ENCODE measurements around the gene IRF7. TPM values are rescaled to one million over a fixed set of nuclear protein-coding genes. Genes with fewer than 3 reads are reported as not detected.

The IRF7 gene
- total and polyA plus RNA-seq, 2 donors (not counting 3 experiments of a cell fraction or from before 2014, with no cell fraction given): 12.6 to 14.7 TPM

DNA sequence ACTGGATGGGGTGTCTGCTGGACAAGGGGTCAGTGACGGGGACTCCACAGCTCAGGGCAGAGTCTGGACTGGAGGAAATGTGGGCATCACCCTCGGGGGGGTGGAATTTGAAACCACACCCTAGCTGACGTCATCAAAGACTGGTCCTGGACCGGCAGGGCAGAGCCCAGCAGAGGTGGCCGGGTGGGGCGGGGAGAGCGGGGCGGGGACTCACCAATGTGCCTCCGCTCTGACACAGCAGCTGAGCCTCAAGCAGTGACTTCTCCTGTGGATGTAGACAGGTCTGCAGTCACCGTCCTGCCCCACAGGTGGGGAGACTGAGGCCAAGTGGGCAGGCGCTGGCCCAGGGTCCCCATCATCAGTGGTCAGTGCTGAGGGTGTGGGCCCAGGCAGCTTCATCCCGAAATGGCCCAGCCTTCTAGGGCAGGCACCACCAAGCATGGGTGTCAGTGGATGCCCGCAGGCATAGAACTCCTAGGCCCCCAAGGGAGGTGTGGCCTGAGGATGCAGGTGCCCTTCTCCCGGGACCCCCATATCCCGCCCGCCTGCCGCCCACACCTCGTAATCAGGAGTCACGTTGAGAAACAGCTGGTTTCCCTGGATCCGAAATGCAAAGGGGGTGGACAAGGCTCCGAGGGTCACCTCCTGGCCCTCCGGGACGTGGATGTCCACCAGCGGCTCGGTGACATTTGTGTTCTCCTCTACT is 8.4 kb upstream of the IRF7 start:
- no TSS peak for BruUV-seq (replicated peaks)
- H3K4me2 ChIP-seq (ENCODE audit: insufficient read depth, low read length): no peak overlapping the region
- H3K36me3 ChIP-seq (ENCODE audit: control insufficient read depth in 2 of 2, extremely low read depth in 1 of 2, insufficient read depth in 2 of 2, low read length in 2 of 2): no peaks in the 10 kb centered on the region
- H3K27ac ChIP-seq (ENCODE audit: insufficient read depth, low read depth, low read length): no peak overlapping the region
- no peak overlapping the region for H3K9ac ChIP-seq (replicated peaks; ENCODE audit: extremely low read depth, insufficient read depth, low read length)
- DNase-seq (ENCODE audit: low read depth, low spot score) (no peak), FAIRE-seq (no peak)
- no peak overlapping the region for H3K4me3 ChIP-seq (replicated peaks in 1 of 3; ENCODE audit: insufficient read depth in 1 of 3, low read depth in 1 of 3, low read length in 3 of 3)
- H3K27me3 ChIP-seq (ENCODE audit: control insufficient read depth in 2 of 2, insufficient read depth in 2 of 2, low read length in 2 of 2): peaks cover 4 to 13% of the 10 kb centered on the region in 2 experiments
- dilution Hi-C loops (cut with MboI; ENCODE audit: extremely low pct_ligation_motif_present, low sequenced_read_pairs): no loop called here
- H3K9me1 ChIP-seq (replicated peaks; ENCODE audit: control insufficient read depth, extremely low read depth, insufficient read depth, low read length): no peaks in the 10 kb centered on the region
- H3K79me2 ChIP-seq (ENCODE audit: control insufficient read depth, insufficient read depth, low read length): no peaks in the 10 kb centered on the region
- intact Hi-C loops (cut with micrococcal nuclease): no loop called here
- no peak overlapping the region for H2AFZ ChIP-seq (ENCODE audit: low read depth, low read length)
- no peaks in the 10 kb centered on the region for H3K9me3 ChIP-seq (replicated peaks; ENCODE audit: control insufficient read depth, insufficient read depth, low read length)
- ChIA-PET POLR2A (no interaction called here), CTCF (no interaction called here)
- TF ChIP-seq, protein P1, sequence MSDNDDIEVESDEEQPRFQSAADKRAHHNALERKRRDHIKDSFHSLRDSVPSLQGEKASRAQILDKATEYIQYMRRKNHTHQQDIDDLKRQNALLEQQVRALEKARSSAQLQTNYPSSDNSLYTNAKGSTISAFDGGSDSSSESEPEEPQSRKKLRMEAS (IDR thresholded peaks at IDR 0.05; ENCODE audit: insufficient read depth, insufficient read length): no peak
- TF ChIP-seq EZH2 (IDR thresholded peaks at IDR 0.05; ENCODE audit: borderline replicate concordance, low read depth, low read length, severe bottlenecking) (no peak), POLR2AphosphoS5 (IDR thresholded peaks at IDR 0.05; ENCODE audit: insufficient read depth, low read depth, low read length) (no peak), POLR2A (IDR thresholded peaks at IDR 0.05; ENCODE audit: low read depth, low read length) (no peak), MYC (IDR thresholded peaks at IDR 0.05; ENCODE audit: low read depth, low read length) (no peak), GATA2 (IDR thresholded peaks at IDR 0.05; ENCODE audit: insufficient read depth, insufficient read length, low read depth, low read length) (no peak), JUN (IDR thresholded peaks at IDR 0.05; ENCODE audit: borderline replicate concordance, insufficient read depth, insufficient read length, low read depth) (no peak), FOS (IDR thresholded peaks at IDR 0.05; ENCODE audit: borderline replicate concordance, insufficient read depth, low read length) (no peak)
- TF ChIP-seq, protein P2, sequence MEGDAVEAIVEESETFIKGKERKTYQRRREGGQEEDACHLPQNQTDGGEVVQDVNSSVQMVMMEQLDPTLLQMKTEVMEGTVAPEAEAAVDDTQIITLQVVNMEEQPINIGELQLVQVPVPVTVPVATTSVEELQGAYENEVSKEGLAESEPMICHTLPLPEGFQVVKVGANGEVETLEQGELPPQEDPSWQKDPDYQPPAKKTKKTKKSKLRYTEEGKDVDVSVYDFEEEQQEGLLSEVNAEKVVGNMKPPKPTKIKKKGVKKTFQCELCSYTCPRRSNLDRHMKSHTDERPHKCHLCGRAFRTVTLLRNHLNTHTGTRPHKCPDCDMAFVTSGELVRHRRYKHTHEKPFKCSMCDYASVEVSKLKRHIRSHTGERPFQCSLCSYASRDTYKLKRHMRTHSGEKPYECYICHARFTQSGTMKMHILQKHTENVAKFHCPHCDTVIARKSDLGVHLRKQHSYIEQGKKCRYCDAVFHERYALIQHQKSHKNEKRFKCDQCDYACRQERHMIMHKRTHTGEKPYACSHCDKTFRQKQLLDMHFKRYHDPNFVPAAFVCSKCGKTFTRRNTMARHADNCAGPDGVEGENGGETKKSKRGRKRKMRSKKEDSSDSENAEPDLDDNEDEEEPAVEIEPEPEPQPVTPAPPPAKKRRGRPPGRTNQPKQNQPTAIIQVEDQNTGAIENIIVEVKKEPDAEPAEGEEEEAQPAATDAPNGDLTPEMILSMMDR (IDR thresholded peaks at IDR 0.05; ENCODE audit: extremely low read depth in 1 of 2, insufficient read depth in 1 of 2, low read depth in 1 of 2, low read length in 2 of 2): no peak
- H3K4me1 ChIP-seq (ENCODE audit: control insufficient read depth, extremely low read depth, insufficient read depth, low read length): no peaks in the 10 kb centered on the region
- no peaks in the 10 kb centered on the region for H4K20me1 ChIP-seq (replicated peaks; ENCODE audit: control insufficient read depth, extremely low read depth, insufficient read depth, low read length)
